HFF-Myc (cell line): ENCODE results near the gene DCLK3.

Experiments used
- DNase-seq: peaks from one replicate; pipeline ENCODE4 v3.0.0-alpha.2; 2011; ENCODE audit warnings: low read depth; ENCODE audit errors: extremely low read depth
- H3K4me3 ChIP-seq: replicated peaks from 2 replicates; pipeline ENCODE4 v1.5.1; 2011; ENCODE audit warnings: low read depth, mild to moderate bottlenecking, control low read depth, low read length
- TF ChIP-seq, protein P1 (sequence below): IDR thresholded peaks from 2 replicates; pipeline ENCODE4 v1.5.1; 2012; ENCODE audit warnings: mild to moderate bottlenecking, low read depth, low read length, control low read depth; ENCODE audit errors: missing control alignments

DCLK3 gene

DNA sequence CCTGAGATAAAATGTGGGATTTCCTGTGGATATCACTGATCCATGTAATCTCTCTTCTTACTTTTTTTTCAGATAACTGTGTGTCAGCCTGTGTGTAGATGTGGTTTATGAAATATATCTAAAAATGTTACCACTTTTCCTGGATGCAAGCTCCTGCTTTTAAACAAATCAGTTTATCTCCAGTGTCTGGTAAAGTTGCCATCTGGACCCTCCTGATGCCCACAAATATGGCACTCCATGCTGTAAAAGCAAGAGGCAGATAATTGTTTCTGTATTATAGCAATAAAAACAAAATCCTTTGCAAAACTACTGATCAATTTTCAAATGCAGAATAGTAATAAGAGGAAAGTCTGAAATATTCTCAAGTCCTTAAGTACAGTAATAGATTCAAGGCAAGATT, 7.6 kb upstream of the DCLK3 start:
- TF ChIP-seq, protein P1, sequence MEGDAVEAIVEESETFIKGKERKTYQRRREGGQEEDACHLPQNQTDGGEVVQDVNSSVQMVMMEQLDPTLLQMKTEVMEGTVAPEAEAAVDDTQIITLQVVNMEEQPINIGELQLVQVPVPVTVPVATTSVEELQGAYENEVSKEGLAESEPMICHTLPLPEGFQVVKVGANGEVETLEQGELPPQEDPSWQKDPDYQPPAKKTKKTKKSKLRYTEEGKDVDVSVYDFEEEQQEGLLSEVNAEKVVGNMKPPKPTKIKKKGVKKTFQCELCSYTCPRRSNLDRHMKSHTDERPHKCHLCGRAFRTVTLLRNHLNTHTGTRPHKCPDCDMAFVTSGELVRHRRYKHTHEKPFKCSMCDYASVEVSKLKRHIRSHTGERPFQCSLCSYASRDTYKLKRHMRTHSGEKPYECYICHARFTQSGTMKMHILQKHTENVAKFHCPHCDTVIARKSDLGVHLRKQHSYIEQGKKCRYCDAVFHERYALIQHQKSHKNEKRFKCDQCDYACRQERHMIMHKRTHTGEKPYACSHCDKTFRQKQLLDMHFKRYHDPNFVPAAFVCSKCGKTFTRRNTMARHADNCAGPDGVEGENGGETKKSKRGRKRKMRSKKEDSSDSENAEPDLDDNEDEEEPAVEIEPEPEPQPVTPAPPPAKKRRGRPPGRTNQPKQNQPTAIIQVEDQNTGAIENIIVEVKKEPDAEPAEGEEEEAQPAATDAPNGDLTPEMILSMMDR: no peak

DNA sequence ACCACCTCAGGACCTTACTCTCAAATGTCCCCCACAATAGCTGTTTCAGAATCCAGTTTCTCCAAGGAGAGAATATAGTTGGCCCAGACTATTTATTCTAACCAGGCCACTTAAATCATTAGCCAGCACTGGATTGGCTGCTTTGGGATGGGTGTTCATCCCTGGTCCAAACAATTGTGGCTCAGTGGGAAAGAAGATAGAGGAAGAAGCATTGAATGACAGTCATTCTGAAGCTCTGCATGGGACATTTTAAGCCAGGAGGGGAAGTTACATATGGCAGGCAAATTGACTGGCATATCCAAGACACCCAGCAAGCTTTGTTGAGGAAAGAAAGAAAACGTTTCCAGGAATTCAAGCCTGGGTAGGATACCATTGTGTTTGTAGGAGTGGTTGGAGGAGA, 5.6 kb upstream of the DCLK3 start:
- H3K4me3 ChIP-seq: no peak overlapping the region
- TF ChIP-seq, protein P1: no peak
- no peak for DNase-seq

More for the DNA sequence above, 7.6 kb upstream of the DCLK3 start:
- no peak for DNase-seq
- no peak overlapping the region for H3K4me3 ChIP-seq

DNA sequence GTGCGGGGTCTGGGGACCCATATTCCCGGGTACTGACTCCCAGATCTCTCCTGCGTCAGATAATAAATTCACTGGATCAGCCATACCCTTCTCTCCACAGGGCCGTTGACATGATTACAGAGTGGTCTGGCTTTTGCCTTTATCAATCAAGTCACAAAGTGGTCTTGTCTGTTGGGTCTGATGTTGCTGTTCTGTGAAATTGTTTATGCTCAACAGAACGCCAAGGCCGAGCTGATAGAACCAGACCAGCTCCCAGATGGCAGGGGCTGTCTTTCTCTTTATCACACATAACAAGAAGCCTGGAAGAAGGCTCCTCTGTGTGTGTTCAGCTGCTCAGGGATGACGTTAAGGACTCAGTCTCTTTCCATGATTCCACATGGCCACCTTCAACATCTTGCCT, 751 bp upstream of the DCLK3 start:
- no peak overlapping the region for H3K4me3 ChIP-seq
- DNase-seq: no peak
- TF ChIP-seq, protein P1: no peak

DNA sequence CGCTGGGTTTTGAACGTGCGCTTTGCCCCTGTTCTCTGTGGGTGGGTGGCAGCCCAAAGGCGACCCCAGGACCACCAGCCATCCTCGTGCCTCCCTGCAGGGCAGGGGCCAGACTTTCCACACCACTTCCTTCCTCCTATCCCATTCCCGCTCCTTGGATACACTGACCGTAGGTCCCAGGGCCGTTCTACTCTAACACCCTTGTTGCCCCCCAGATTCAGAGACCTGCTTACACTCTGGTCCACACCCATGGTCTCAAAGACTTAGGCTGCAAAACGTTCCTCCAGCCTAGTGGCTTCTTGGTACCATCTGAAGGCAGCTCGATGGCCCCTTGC, 318 bp upstream of the DCLK3 start:
- TF ChIP-seq, protein P1: no peak
- no peak for DNase-seq
- H3K4me3 ChIP-seq: no peak overlapping the region

DNA sequence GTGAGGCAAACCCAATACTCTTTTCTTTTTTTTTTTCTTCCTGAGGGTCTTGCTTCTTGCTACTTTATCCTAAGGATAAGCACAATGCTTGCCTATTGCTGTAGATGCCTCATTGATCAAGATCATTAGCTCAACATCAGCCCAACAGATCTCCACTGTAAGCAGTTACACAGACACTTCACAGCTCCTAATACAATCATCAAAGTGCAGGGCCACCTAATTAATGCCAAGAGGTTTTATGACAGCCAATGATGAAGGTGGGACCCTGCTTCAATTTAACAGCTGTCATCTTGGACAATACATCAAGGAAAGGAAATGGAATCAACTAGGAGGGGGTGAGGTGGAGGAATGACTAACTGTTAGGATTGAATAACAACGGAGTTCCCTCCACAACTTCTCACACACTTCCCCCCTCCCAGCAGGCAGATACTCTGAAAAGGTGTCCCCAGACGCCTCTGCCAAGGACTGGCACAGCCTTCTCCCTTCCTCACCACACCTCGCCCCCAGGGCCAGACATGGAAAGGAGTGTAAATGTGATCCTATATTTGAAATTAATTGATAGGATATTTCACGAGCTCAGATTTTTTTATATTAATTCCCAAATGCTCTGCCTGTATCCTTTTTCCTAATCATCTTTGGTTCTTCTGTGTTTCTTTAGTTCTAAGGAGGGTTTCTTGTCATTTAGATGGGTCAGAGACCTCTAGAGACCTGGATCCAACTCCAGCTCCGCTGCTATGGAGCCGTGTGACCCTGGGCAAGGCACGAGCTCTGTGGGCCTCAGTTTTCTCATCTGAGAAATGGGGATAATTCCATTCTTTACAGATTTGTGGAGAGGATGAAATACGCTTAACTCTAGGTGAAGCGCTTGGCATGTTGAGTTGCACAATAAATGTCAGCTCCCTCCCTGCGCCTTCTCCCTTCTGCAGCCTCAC, 1.2 kb downstream of the DCLK3 start:
- DNase-seq: no peak
- H3K4me3 ChIP-seq: no peak overlapping the region
- TF ChIP-seq, protein P1: no peak

DNA sequence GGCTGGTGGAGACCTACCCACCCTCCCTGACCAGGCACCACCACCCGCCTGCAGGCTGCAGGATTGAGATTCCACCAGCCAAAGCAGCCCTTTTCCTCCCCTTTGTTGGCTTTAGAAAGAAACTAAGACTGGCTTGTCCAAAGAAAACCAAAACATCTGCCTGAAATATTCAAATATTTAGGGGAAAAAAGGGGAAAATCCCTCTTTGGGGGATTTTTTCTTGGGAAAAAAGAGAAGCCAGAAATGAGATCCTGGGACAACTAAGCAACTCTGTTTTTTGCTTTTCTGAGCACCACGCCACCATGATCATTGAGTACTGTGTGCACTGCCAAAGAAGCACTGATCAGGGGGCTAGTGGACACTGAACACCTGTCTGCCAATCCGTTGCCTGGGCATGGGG, 2.6 kb downstream of the DCLK3 start:
- no peak overlapping the region for H3K4me3 ChIP-seq
- TF ChIP-seq, protein P1: no peak
- no peak for DNase-seq

DNA sequence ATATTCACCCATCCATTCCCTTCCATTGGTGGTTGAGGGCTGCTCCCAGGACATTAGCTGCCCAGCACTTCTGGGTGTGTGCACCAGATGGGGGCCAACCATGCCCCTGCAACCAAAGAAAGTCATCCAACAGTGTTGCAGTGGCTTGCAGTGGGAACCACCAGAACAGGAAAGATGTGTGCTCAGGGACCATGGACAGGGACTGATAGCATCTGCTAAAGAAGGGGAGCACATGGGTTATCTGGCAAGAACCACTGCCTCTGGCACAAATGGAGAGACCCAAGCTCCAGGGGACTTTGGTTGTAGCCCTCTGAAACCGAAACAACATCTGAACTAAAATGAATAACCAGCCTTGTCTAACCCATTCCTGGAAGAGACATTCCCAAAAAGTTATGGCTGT, 8.1 kb downstream of the DCLK3 start:
- H3K4me3 ChIP-seq: no peak overlapping the region
- TF ChIP-seq, protein P1: no peak
- DNase-seq: no peak
